Adipocyte (in vitro differentiated cells): ENCODE results near the gene SLITRK4.

ENCODE experiments used
- DNase-seq: peaks from one replicate; pipeline ENCODE4 v3.0.0-alpha.2; 2015; ENCODE audit warnings: low read depth
- H3K27me3 ChIP-seq: replicated peaks from 2 replicates; pipeline ENCODE4 v1.7.0; 2013; ENCODE audit warnings: mild to moderate bottlenecking, low read length, moderate library complexity; ENCODE audit not compliant: control insufficient read depth, insufficient read depth
- H3K36me3 ChIP-seq: 2 replicates; pipeline ENCODE4 v1.7.0; 2013; ENCODE audit warnings: low read length, mild to moderate bottlenecking, moderate library complexity; ENCODE audit not compliant: control insufficient read depth, insufficient read depth, severe bottlenecking
- H3K4me1 ChIP-seq: 2 replicates; pipeline ENCODE4 v1.7.0; 2013; ENCODE audit warnings: mild to moderate bottlenecking, low read length, moderate library complexity; ENCODE audit not compliant: control insufficient read depth, insufficient read depth
- H3K4me3 ChIP-seq: 2 replicates; pipeline ENCODE4 v1.7.0; 2013; ENCODE audit warnings: mild to moderate bottlenecking, low read length, moderate library complexity
- H3K9ac ChIP-seq: 2 replicates; pipeline ENCODE4 v1.7.0; 2013; ENCODE audit warnings: mild to moderate bottlenecking, low read length, moderate library complexity
- H3K9me3 ChIP-seq: 2 replicates; pipeline ENCODE4 v1.7.0; 2013; ENCODE audit warnings: mild to moderate bottlenecking, low read length, moderate library complexity; ENCODE audit not compliant: control insufficient read depth

The SLITRK4 gene

DNA sequence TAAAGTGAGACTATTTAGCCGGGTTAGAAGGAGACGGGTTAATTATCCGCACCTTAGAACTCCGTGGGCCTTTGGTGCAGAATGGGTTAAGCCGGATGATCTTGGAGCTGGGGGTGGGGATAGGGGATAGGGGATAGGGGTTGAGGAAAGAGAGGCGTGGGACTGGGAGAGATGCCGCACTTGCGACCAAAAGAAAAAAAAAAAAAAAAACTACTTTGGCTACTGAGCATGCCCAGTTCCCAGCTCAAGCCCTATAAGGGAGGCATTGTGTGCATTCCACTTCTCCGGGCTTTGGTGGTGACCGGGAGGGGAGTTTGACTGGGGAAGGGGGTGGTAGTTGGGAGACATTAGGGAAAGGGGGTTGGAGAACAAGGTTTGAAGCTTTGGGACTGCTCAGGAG lies at the start of gene SLITRK4:
SLITRK4 (minus strand) TSS at position 187 of the 400 bp plus-strand sequence. CDS start 4,993 bp downstream, outside the sequence.
- Histone ChIP-seq H3K9me3 (no peaks in the 10 kb centered on the region), H3K4me3 (peak within 1 kb of the TSS; percentile 76), H3K9ac (no peak within 1 kb of the TSS), H3K4me1 (peaks cover 5% of the 10 kb centered on the region), H3K36me3 (no peaks in the 10 kb centered on the region), H3K27me3 (no peaks in the 10 kb centered on the region)
- DNase-seq: no peak

GRCh38 chrX:143683486-143683885 lies 47.6 kb upstream of the SLITRK4 start:
- H3K36me3 ChIP-seq: no peaks in the 10 kb centered on the region
- peaks cover 6% of the 10 kb centered on the region for H3K9me3 ChIP-seq
- H3K4me3 ChIP-seq: no peak overlapping the region
- H3K4me1 ChIP-seq: no peaks in the 10 kb centered on the region
- H3K9ac ChIP-seq: no peak overlapping the region
- no peak for DNase-seq
- H3K27me3 ChIP-seq: no peaks in the 10 kb centered on the region

DNA sequence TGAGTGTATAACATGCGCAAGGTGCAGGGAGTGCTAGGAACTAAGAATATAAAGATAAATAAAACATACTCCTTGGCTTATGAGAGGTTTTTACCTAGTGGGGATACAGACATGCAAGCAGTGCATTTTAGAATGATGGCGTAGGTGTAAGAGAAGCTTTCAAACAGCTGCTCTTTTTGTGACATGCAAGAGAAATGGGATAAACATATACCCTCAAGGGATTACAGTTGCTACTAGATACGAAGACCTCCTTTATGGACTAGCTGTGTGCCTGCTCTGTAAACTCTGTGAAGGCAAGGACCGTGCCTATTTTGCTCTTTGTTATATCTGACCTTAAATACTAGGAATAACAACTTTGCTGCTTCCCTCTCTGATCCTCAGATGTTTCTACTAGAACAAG lies 39.0 kb upstream of the SLITRK4 start:
- no peaks in the 10 kb centered on the region for H3K36me3 ChIP-seq
- H3K9ac ChIP-seq: no peak overlapping the region
- no peak overlapping the region for H3K4me3 ChIP-seq
- no peaks in the 10 kb centered on the region for H3K4me1 ChIP-seq
- DNase-seq: no peak
- H3K27me3 ChIP-seq: no peaks in the 10 kb centered on the region
- no peaks in the 10 kb centered on the region for H3K9me3 ChIP-seq

DNA sequence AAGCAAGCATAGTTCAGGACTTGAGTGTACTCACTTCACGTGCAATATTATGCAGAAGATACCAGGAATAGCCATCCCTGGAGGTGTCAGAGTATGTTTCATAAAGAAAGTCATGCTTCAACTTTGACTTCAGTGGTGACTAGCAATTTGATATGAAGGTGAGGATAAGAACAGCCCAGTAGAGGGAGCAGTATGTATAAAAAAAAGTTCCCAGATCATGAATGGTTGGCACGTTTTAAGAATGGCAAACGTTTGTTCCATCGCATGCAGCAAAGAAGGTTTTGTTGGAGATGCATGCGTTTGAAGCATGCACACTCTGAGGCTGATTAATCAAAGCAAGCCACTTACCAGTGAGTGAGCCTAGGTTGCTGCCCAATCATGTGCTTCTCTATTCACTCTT lies 33.5 kb upstream of the SLITRK4 start:
- peaks cover 2% of the 10 kb centered on the region for H3K27me3 ChIP-seq
- no peak for DNase-seq
- no peaks in the 10 kb centered on the region for H3K4me1 ChIP-seq
- H3K36me3 ChIP-seq: no peaks in the 10 kb centered on the region
- no peaks in the 10 kb centered on the region for H3K9me3 ChIP-seq
- no peak overlapping the region for H3K4me3 ChIP-seq
- H3K9ac ChIP-seq: no peak overlapping the region

GRCh38 chrX:143664302-143664701 lies 28.4 kb upstream of the SLITRK4 start:
- Histone ChIP-seq H3K4me1 (peaks cover 5% of the 10 kb centered on the region), H3K36me3 (no peaks in the 10 kb centered on the region), H3K4me3 (no peak overlapping the region), H3K27me3 (peaks cover 2% of the 10 kb centered on the region), H3K9me3 (no peaks in the 10 kb centered on the region), H3K9ac (no peak overlapping the region)
- DNase-seq: peak; percentile 54

GRCh38 chrX:143663755-143664154 lies 27.9 kb upstream of the SLITRK4 start:
- no peaks in the 10 kb centered on the region for H3K36me3 ChIP-seq
- no peak for DNase-seq
- H3K4me1 ChIP-seq: peaks cover 5% of the 10 kb centered on the region

DNA sequence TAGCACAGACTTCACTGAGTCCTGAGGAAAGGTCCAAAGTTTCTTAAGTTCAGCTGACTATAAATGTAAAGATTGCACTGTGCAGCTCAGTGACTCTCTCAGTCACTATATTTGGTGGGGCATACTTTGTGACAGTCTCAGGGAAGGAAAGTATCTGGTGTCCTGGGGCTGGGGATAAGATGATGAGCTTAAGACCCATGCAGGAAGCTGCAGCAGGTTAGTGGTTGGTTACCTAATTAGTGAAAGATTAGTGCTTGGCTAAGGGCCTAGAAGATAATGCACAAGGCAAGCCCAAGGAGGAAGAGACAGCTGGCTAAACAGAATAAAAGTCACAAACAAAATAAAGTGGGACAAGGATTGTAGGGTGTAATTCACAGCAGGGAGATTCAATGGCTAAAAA lies 25.4 kb upstream of the SLITRK4 start:
- DNase-seq: no peak
- H3K4me1 ChIP-seq: peaks cover 5% of the 10 kb centered on the region
- H3K27me3 ChIP-seq: no peaks in the 10 kb centered on the region
- no peak overlapping the region for H3K4me3 ChIP-seq
- H3K9me3 ChIP-seq: no peaks in the 10 kb centered on the region
- H3K9ac ChIP-seq: no peak overlapping the region
- no peaks in the 10 kb centered on the region for H3K36me3 ChIP-seq

More at GRCh38 chrX:143663755-143664154, 27.9 kb upstream of the SLITRK4 start:
- Histone ChIP-seq H3K27me3 (peaks cover 2% of the 10 kb centered on the region), H3K9me3 (no peaks in the 10 kb centered on the region), H3K9ac (no peak overlapping the region), H3K4me3 (no peak overlapping the region)

DNA sequence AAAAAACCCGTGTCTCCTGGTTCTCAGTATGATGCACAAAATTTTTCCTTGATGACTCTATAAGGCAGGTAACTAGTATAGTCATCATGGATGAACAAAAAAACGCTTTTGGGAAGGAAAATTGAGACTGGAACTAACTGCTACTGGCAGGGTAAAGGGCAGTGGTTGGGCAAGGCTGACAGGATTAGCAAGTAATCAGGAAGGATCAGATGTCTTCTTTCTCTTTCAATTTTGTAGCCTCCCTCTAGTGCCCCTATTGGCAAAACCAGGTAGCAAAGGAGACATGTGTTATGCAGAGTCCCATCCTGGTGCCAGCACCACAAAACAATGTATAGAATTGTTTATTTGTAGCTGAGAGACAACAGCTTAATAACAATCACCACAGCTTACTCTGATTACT lies 12.8 kb upstream of the SLITRK4 start:
- no peaks in the 10 kb centered on the region for H3K36me3 ChIP-seq
- no peak for DNase-seq
- no peak overlapping the region for H3K4me3 ChIP-seq
- H3K9ac ChIP-seq: no peak overlapping the region
- H3K27me3 ChIP-seq: no peaks in the 10 kb centered on the region
- no peaks in the 10 kb centered on the region for H3K9me3 ChIP-seq
- H3K4me1 ChIP-seq: no peaks in the 10 kb centered on the region

DNA sequence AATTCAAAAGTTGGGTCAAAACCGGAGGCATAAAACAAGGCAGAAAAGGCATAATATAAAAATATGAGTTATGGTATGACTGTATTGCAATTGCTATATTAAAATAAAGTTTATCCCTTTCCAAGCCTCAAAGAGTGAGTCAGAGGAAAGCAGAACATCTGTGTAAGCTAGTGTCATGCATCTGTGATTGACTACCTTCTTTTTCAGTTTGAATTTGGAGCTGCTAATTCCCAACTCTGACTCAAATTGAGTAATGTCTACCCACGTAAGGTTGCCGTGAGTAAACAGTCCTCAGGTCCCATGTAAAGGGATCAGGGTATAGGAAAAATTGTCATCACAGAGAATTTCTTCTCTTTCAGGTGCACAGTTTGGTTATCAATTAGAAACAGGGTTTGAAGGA lies 6.5 kb upstream of the SLITRK4 start:
- H3K36me3 ChIP-seq: no peaks in the 10 kb centered on the region
- no peak overlapping the region for H3K4me3 ChIP-seq
- DNase-seq: no peak
- no peaks in the 10 kb centered on the region for H3K4me1 ChIP-seq
- no peak overlapping the region for H3K9ac ChIP-seq
- H3K9me3 ChIP-seq: no peaks in the 10 kb centered on the region
- H3K27me3 ChIP-seq: no peaks in the 10 kb centered on the region

DNA sequence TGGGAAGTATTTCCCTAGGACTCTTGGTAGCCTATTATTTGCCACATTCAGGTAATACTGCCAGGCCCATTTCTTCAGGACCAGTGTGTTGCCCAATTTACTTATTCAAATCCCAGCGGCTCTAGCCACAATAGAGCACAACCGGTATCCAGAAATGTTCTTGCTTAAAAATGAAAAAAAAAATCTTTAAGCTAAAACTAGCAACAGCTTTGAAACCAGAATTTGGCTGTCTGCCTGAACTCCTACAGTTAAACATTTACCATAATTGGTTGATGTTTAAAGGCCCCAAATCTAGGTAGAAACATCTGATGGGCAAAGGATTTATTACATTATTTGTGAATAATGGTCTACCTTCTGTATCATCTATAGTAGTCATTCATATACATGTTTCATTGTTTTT lies 930 bp upstream of the SLITRK4 start:
- H3K4me1 ChIP-seq: peaks cover 5% of the 10 kb centered on the region
- H3K27me3 ChIP-seq: no peaks in the 10 kb centered on the region
- H3K9me3 ChIP-seq: no peaks in the 10 kb centered on the region
- no peak for DNase-seq
- no peak overlapping the region for H3K4me3 ChIP-seq
- no peak overlapping the region for H3K9ac ChIP-seq
- no peaks in the 10 kb centered on the region for H3K36me3 ChIP-seq

DNA sequence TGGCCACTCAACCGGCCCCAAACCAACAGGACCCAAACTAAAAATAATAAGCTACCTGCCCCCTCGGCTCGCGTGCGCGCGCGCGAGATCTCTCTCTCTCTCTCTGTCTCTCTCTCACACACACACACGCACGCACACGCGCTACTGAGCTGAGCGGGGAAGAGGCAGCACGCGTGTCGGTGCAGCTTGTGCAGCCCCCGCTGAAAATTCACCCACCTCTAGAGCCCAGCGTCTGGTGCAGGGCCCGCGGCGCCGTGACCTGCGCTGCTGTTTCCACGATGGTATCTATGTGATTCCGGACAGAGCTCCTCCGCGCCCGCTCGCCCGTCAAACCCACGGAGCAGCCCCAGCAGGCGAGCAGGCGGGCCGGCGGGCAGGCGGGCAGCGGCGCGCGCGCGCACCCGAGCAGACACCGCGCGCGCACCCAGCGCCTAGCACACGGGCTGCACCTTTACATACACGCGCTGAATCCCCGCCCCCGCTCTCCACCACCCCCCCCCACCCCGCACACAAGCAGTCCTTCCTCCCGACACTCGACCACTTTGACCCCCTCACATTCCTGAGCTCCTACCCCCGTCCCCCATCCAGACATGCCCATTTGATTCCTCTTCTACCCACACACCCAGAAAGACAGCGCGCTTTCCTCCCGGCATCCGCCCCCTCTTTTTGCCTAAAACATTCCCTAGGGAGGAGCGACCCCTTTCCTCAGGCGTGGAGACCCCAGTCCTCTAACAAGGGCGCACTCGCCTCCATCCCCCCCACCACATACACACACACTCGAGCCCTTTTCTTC lies 1.0 kb downstream of the SLITRK4 start:
- Histone ChIP-seq H3K9ac (peak overlapping the region; percentile 54), H3K27me3 (no peaks in the 10 kb centered on the region), H3K36me3 (no peaks in the 10 kb centered on the region), H3K4me3 (peak overlapping the region; percentile 76), H3K9me3 (no peaks in the 10 kb centered on the region), H3K4me1 (peaks cover 5% of the 10 kb centered on the region)
- DNase-seq: no peak

GRCh38 chrX:143634309-143634662 lies 1.6 kb downstream of the SLITRK4 start:
- no peaks in the 10 kb centered on the region for H3K36me3 ChIP-seq
- DNase-seq: no peak

More at GRCh38 chrX:143634309-143634662, 1.6 kb downstream of the SLITRK4 start:
- peaks cover 5% of the 10 kb centered on the region for H3K4me1 ChIP-seq
- H3K9ac ChIP-seq: peak overlapping the region; percentile 55
- no peaks in the 10 kb centered on the region for H3K27me3 ChIP-seq
- H3K4me3 ChIP-seq: peak overlapping the region; percentile 76
- no peaks in the 10 kb centered on the region for H3K9me3 ChIP-seq
